ENCODE data around the gene DIO1.
"Not testable (repeated sequence)": the region's sequence is repeated elsewhere in the genome, so short reads cannot be mapped to it uniquely, and the experiment has no call there.

DIO1 gene

DNA sequence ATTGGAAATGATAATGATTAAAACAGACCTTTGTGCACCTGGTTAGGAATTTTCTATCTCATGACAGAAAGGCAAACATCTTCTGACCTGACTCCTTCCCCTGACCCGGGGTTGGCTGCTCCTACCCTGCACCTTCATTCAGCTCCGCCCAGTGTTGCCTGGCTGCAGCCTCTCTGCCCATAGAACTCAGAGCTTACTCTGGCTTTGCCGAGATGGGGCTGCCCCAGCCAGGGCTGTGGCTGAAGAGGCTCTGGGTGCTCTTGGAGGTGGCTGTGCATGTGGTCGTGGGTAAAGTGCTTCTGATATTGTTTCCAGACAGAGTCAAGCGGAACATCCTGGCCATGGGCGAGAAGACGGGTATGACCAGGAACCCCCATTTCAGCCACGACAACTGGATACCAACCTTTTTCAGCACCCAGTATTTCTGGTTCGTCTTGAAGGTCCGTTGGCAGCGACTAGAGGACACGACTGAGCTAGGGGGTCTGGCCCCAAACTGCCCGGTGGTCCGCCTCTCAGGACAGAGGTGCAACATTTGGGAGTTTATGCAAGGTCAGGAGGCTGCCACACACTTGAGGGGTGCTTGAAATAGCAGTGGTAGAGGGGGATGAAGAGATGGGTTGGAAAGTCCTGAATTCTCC lies at the start of gene DIO1:
DIO1 (plus strand) TSS at position 189 of the 638 bp plus-strand sequence; CDS start at position 213, 24 bp downstream.
- no peak for DNase-seq

GRCh38 chr1:53847980-53848379 lies 46.0 kb upstream of the DIO1 start:
- DNase-seq: no peak

DNA sequence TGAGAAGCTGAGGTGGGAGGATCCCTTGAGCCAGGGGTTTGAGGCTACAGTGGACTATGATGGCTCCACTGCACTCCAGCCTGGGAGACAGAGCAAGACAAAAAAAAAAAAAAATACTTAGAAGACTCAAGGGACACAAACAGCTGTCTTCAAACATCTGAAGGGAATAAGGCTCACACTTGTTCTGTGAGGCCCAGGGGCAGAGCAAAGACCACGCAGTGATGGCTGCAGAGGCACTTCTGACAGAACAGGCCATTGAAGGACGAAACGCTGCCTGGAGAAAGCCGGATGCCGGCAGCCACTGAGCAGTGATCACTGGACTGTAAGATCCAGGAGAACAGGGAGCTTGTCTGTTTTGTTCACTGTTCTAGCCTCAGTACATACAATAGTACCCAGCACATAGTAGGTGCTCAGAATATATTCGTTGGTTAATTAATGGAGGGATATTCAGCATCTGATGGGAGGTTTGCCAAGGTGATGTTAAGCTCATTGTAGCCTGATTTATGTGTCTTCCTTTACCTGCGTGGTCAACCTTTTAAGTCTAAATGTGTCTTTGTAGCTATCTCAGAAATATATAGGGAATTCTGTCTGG lies 43.8 kb upstream of the DIO1 start:
- no peak for DNase-seq

- DNase-seq: no peak
These were observed 42.3 kb upstream of the DIO1 start for GRCh38 chr1:53851571-53852285.

DNA sequence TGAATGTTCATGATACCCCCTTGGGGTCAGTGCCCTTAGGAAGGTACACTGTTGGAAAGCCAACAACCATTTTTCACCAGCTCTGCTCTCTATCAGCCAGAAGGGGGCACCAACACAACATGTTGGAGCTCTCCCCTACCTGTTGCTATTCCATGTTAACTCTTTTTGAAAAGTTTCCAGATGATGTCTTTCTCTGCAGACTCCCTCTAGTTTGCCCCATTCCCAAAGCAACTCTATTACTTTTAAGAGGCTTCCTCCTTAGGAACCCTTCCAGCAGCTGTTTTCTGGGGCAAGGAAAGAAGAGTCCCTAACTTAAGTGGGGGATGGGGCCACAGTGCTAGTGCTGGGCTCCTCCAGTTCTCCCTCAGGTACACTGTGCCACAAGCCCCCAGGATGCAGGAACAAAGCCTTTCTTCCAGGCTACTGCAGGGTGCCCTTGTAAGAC lies 33.0 kb upstream of the DIO1 start:
- peak; percentile 41 for DNase-seq

DNA sequence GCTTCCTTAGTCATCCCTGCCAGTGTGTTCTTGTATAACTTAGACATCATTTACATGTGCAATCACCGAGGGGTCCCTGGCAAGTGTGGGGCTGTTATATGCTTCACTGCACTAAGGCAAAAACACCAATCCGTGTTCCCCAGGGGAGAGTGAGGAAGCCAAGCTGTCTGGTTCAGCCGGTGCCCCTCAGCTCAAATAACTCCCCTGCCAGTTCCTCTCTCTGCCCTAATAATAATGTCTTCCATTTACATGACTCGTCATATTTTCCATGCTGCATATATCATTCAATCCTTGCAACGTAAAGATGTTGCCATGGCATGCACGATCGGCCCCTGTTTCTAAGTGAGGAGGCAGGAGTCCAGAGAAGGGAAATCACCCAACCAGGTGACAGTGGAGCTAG lies 31.5 kb upstream of the DIO1 start:
- no peak for DNase-seq

DNA sequence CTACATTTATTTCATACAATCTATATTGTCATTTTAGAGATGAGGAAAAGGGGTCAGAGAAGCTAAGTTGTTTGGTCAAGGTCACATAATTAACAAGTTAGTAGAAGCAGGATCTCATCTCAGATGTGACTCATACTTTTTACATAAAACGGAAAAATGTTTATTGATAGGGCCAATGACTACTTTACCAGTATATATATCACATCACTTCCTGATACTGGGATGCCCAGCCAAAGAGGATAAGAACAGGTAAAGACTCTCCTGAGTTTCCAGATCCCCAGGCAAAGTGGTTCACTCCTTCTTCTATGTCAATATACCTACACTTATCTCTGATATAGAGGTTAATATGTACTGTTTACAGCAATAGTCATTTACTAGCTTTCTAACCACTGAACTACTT lies 25.4 kb upstream of the DIO1 start:
- DNase-seq: no peak

DNA sequence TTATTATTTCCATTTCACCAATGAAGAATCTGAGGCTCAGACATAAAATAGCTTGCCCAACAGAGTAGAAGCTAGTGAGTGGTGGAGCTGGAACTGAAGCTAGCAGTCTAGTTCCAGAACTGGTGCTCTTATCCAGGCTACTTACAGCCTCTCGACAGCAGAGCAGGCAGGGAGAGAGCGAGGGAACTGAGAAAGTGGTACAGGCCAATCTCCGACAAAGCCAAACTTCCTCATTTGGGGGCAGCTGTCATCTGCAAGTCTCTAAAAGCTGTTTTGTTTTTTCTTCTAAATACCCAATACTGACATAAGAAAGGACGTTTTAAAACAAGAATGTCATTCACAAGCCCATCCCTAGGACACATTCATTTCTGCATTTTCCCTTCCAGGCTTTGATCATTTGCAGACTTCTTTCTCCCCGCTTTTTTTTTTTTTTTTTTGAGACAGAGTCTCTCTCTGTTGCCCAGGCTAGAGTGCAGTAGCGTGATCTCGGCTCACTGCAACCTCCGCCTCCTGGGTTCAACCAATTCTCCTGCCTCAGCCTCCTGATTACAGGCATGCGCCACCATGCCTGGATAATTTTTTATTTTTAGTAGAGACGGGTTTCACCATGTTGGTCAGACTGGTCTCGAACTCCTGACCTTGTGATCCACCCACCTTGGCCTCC lies 24.4 kb upstream of the DIO1 start:
- DNase-seq: no peak

GRCh38 chr1:53871221-53871620 lies 22.8 kb upstream of the DIO1 start:
- no peak for DNase-seq

- no peak for DNase-seq
These were observed 22.1 kb upstream of the DIO1 start for GRCh38 chr1:53871773-53872484.

DNA sequence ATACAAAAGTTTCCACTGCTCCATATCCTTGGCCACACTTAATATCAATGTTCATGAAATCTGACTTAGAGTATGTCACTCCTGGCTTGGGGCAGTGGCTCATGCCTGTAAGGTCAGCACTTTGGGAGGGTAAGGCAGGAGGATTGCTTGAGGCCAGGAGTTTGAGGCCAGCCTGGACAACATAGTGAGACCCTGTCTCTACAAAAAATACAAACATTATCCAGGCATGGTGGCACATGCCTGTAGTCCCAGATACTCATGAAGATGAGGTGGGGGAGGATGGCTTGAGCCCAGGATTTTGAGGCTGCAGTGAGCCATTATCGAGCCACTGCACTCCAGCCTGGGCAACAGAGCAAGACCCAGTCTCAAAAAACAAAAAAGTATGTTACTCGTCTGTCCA lies 18.8 kb upstream of the DIO1 start:
- not testable (repeated sequence) for DNase-seq

GRCh38 chr1:53878492-53879105 lies 15.4 kb upstream of the DIO1 start:
- DNase-seq: no peak

GRCh38 chr1:53881853-53882252 lies 12.1 kb upstream of the DIO1 start:
- not testable (repeated sequence) for DNase-seq

DNA sequence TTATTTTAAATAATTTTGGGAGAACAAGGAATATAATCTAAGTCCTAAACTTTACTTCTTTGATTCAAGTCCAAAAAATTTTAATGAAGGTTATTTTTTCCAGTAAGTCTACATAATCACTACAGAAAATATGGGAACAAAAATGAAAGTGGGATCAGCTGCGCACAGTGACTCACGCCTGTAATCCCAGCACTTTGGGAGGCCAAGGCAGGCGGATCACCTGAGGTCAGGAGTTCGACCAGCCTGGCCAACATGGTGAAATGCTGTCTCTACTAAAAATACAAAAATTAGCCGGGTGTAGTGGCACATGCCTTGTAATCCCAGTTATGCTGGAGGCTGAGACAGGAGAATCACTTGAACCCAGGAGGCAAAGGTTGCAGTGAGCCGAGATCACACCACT lies 10.4 kb upstream of the DIO1 start:
- DNase-seq: not testable (repeated sequence)

DNA sequence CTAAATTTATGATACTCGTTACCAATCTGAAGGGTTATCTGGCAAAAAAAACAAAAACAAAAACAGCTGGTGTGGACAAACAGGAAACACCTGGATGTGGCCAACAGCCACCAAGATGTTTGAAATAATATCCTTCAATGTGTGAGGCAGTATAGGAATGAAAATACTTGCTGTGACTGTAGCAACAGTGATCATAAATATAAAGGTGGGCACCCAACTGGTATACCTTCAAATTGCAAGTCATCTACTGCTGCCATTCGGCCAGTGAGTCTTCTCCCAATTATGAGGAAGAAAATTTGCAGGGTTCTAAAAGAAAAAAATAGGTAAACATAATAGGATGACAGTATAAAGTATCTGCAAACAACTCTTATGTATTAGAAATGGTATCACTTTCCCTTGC lies 5.3 kb upstream of the DIO1 start:
- DNase-seq: no peak

- peak; percentile 86 for DNase-seq
These were observed 4.4 kb upstream of the DIO1 start, which contains the start of gene YIPF1 for GRCh38 chr1:53889304-53890298. TSS of gene YIPF1 (minus strand) at chr1:53889797. CDS start at chr1:53888937, 860 bp downstream.

GRCh38 chr1:53890522-53890941 lies 3.5 kb upstream of the DIO1 start:
- no peak for DNase-seq

DNA sequence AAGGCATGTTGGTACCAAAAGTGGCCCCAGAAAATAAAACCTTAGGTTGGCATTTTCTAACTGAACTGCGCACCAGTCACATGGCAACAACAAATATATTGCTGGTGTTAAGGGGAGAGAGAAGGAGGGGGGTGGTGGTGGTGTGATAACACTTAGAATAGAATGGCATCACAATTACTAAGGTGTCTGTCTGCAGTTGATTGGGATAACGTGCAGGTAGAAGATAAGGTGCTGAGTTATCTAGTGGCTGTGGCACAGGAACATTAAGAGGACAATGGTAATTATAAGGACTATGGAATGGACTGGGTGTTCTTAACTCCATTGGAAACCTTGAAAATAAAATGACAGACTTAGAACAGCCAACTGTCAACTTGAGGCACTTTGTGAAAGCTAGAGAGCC lies 3.0 kb upstream of the DIO1 start:
- DNase-seq: no peak

DNA sequence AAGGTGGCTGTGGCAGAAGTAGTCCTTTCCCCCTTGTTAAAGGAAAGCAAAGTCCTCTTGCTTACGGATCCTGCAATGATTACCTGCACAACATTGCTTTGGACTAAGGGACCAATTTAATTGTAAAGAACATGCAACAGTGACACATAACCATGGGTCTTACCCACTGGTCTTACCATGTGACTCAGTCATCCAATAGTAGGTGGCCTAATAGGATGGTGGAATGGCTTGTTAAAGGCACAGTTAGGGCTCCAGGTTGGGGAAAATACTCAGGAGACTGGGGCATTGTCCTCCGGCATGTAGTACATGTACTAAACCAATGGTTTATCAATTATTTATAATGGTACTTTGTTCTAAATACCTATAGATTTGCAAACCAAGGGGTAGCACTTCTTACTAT lies 2.3 kb upstream of the DIO1 start:
- no peak for DNase-seq

DNA sequence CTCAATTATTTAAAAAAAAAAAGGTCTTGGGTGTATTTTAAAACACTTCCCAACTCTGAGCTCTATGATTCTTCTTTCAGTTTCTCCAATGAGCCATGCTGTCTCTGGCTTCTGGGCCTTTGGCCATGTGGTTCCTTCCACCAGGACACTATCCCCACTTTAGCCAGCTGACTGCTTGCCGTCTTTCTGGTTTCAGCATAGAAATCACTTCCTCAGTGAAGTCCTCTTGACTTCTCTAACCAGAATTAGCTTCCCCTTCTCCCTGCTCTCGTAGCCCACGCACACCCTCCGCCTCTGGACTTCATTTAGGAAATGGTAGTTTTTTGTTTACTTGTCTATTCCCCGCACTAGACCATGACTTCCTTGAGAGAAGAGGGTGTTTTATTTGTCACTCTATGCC lies 1.1 kb upstream of the DIO1 start:
- peak; percentile 37 for DNase-seq

- DNase-seq: no peak
These were observed 657 bp downstream of the DIO1 start for GRCh38 chr1:53894644-53895043.

All from CD4-positive, alpha-beta T cell treated with Interleukin-15 for 1 hour (primary cell).